IMR-90 (cell line): ENCODE data around the gene ABHD17B. TPM values are rescaled to one million over a fixed set of nuclear protein-coding genes. Genes with fewer than 3 reads are reported as not detected.

Experiments used
- ATAC-seq: fragments of 200-7000 bp; cut with Tn5 transposase; 2 replicates; pipeline ENCODE4 v1.9.1; 2020; ENCODE audit warnings: low read depth, mild to moderate bottlenecking, moderate library complexity
- BruUV-seq: library from RNA; stranded (reverse); fragments of 400-500 nt; replicated peaks from 2 replicates; lab custom pipeline; 2021; lab: Mats Ljungman, UMichigan
- CTCF ChIA-PET: fragments of 300-600 bp; formaldehyde crosslinking; extraction: SDS; loops from one replicate; lab custom pipeline; 2021; ENCODE audit warnings: antibody characterized with exemption; lab: Yijun Ruan, JAX
- POLR2A ChIA-PET: fragments of 300-600 bp; sonication (Branson Sonifier 250); formaldehyde crosslinking; loops from one replicate; lab custom pipeline; 2022; ENCODE audit warnings: antibody characterized with exemption; ENCODE audit not compliant: unreplicated experiment; lab: Charles Lee
- DNase-seq: peaks from one replicate; pipeline ENCODE4 v3.0.0; 2013
- H2AFZ ChIP-seq: replicated peaks from 2 replicates; pipeline ENCODE3; 2013; ENCODE audit warnings: low read length, mild to moderate bottlenecking; ENCODE audit not compliant: poor library complexity
- H2AK5ac ChIP-seq: 2 replicates; pipeline ENCODE4 v1.6.1; 2013; ENCODE audit warnings: low read depth, low read length, inconsistent platforms
- H2AK9ac ChIP-seq: replicated peaks from 2 replicates; pipeline ENCODE3; 2013; ENCODE audit warnings: mild to moderate bottlenecking, low read depth, low read length, moderate library complexity; ENCODE audit not compliant: poor library complexity
- H2BK120ac ChIP-seq: 2 replicates; pipeline ENCODE4 v1.6.1; 2013; ENCODE audit warnings: low read depth, low read length, inconsistent platforms
- H2BK15ac ChIP-seq: 3 replicates; pipeline ENCODE4 v1.6.1; 2013; ENCODE audit warnings: low read depth, low read length, inconsistent platforms
- H2BK20ac ChIP-seq: 2 replicates; pipeline ENCODE4 v1.6.1; 2013; ENCODE audit warnings: low read depth, mild to moderate bottlenecking, inconsistent platforms, low read length, moderate library complexity
- H2BK5ac ChIP-seq: 2 replicates; pipeline ENCODE4 v1.6.1; 2013; ENCODE audit warnings: mild to moderate bottlenecking, low read depth, low read length, inconsistent platforms; ENCODE audit not compliant: poor library complexity, severe bottlenecking
- H3K14ac ChIP-seq: replicated peaks from 2 replicates; pipeline ENCODE4 v1.6.1; 2013; ENCODE audit warnings: low read depth, low read length, inconsistent platforms
- H3K18ac ChIP-seq: 2 replicates; pipeline ENCODE4 v1.6.1; 2013; ENCODE audit warnings: low read depth, low read length, control low read depth
- H3K23ac ChIP-seq: 2 replicates; pipeline ENCODE4 v1.6.1; 2013; ENCODE audit warnings: low read depth, low read length, inconsistent platforms
- H3K27ac ChIP-seq: 2 replicates; pipeline ENCODE4 v1.5.1; 2013; ENCODE audit warnings: mild to moderate bottlenecking, control low read depth, low read length; ENCODE audit not compliant: insufficient read depth
- H3K27me3 ChIP-seq: 2 replicates; pipeline ENCODE4 v1.6.1; 2013; ENCODE audit warnings: low read length; ENCODE audit not compliant: control insufficient read depth, insufficient read depth
- H3K36me3 ChIP-seq: 2 replicates; pipeline ENCODE4 v1.6.1; 2013; ENCODE audit warnings: low read length, mixed read lengths; ENCODE audit not compliant: control insufficient read depth, insufficient read depth
- H3K4ac ChIP-seq: 2 replicates; pipeline ENCODE4 v1.6.1; 2013; ENCODE audit warnings: low read depth, low read length, inconsistent platforms
- H3K4me1 ChIP-seq: 2 replicates; pipeline ENCODE4 v1.6.1; 2013; ENCODE audit warnings: low read length, mixed read lengths; ENCODE audit not compliant: control insufficient read depth, insufficient read depth
- H3K4me2 ChIP-seq: 2 replicates; pipeline ENCODE4 v1.6.1; 2013; ENCODE audit warnings: low read depth, mild to moderate bottlenecking, control low read depth, low read length, moderate library complexity
- H3K4me3 ChIP-seq: 2 replicates; pipeline ENCODE4 v1.5.1; 2013; ENCODE audit warnings: low read depth, mild to moderate bottlenecking, control low read depth, low read length, moderate library complexity; ENCODE audit not compliant: insufficient read depth
- H3K56ac ChIP-seq: 2 replicates; pipeline ENCODE4 v1.6.1; 2013; ENCODE audit warnings: low read length, inconsistent platforms; ENCODE audit not compliant: insufficient read depth; ENCODE audit errors: extremely low read depth
- H3K79me1 ChIP-seq, 2 experiments: 2 replicates each; pipeline ENCODE4 v1.6.1; 2013; ENCODE audit warnings: low read length in 2 of 2, inconsistent platforms in 1 of 2, low read depth in 1 of 2
- H3K9ac ChIP-seq: 2 replicates; pipeline ENCODE4 v1.6.1; 2013; ENCODE audit warnings: low read depth, low read length, control low read depth
- H3K9me1 ChIP-seq: 2 replicates; pipeline ENCODE4 v1.6.1; 2013; ENCODE audit warnings: low read length, inconsistent platforms; ENCODE audit not compliant: insufficient read depth
- H3K9me3 ChIP-seq: 2 replicates; pipeline ENCODE4 v1.6.1; 2013; ENCODE audit warnings: low read length; ENCODE audit not compliant: control insufficient read depth, insufficient read depth
- H4K20me1 ChIP-seq: 2 replicates; pipeline ENCODE4 v1.6.1; 2013; ENCODE audit warnings: low read length, inconsistent platforms; ENCODE audit not compliant: insufficient read depth
- H4K5ac ChIP-seq: 2 replicates; pipeline ENCODE4 v1.6.1; 2013; ENCODE audit warnings: mild to moderate bottlenecking, low read depth, low read length, control low read depth
- H4K8ac ChIP-seq, 2 experiments: 2 replicates each; pipeline ENCODE4 v1.6.1; 2013; ENCODE audit warnings: low read depth in 2 of 2, low read length in 2 of 2, control low read depth in 1 of 2, inconsistent platforms in 1 of 2
- H4K91ac ChIP-seq: 2 replicates; pipeline ENCODE4 v1.6.1; 2013; ENCODE audit warnings: low read depth, low read length, inconsistent platforms; ENCODE audit not compliant: insufficient read depth
- CHD1 ChIP-seq: IDR thresholded peaks from 2 replicates; pipeline ENCODE4 v1.6.1; 2012; ENCODE audit warnings: low read depth, low read length, improper control_type of control experiment
- RAD21 ChIP-seq: IDR thresholded peaks from 2 replicates; pipeline ENCODE4 v1.6.1; 2012; ENCODE audit warnings: low read length, improper control_type of control experiment
- WGBS, 2 experiments: methylation state at CpG; one replicate each; pipeline versions ENCODE4 v1.1.5 to v1.1.7; 2013; ENCODE audit warnings: missing lambda C conversion rate in 2 of 2; ENCODE audit not compliant: insufficient read length in 1 of 2; ENCODE audit errors: extremely low coverage in 2 of 2; 5-methylcytosine and 5-hydroxymethylcytosine counted together
- dilution Hi-C: fragments of 300-500 bp; cut with HindIII; formaldehyde crosslinking; loops from one replicate; pipeline ENCODE4 v1.14.3; 2018; ENCODE audit warnings: low sequenced_read_pairs; ENCODE audit not compliant: unreplicated experiment
- in situ Hi-C: fragments of 300-500 bp; cut with MboI; formaldehyde crosslinking; loops from 3 replicates; pipeline ENCODE4 v1.14.3; 2019; ENCODE audit warnings: low sequenced_read_pairs, inconsistent platforms, mixed read lengths
- intact Hi-C: fragments of 100-400 bp; cut with micrococcal nuclease; formaldehyde crosslinking; loops from 2 replicates; pipeline ENCODE4 v1.10.0; 2022
- polyA plus RNA-seq, 3 experiments: library from polyadenylated mRNA; depleted of rRNA; stranded (reverse); fragments of >200 nt; gene quantifications; 2 replicates each; pipeline ENCODE4 v1.2.3, GENCODE V29; 2012; ENCODE audit warnings: low replicate concordance in 1 of 3
- total RNA-seq: library from RNA; depleted of rRNA; stranded (reverse); fragments of >200 nt; gene quantifications from 2 replicates; pipeline ENCODE4 v1.2.3, GENCODE V29; 2012

ABHD17B gene
- total and polyA plus RNA-seq, 2 of the 4 experiments (the other 2 are of a cell fraction): 7.5 to 16.8 TPM

DNA sequence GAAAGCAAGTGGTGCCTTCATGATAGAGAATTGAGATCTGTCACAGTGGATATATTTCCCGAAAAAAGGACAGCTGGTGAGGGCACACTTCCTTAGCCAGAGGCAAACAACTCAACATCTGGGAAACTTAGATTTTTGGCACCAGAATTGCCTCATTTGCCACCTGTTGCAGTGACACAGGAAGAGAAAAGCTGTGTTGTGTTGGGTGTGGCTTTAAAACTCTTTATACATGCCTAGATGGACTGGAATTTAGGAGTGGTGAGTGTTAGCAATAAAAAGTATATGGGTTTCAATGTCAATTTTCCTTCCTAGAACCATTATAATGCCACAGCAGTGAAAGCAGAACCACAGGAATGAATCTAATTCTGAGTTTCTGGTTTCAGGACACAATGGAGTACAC lies 80.1 kb downstream of the ABHD17B start:
- Histone ChIP-seq H2AK5ac (no peak overlapping the region), H3K23ac (no peak overlapping the region), H3K4me3 (no peak overlapping the region), H2AK9ac (no peak overlapping the region), H2AFZ (no peak overlapping the region), H3K4me1 (no peaks in the 10 kb centered on the region), H3K27me3 (no peaks in the 10 kb centered on the region; the same call in 1 of the 2 replicates), H3K27ac (no peak overlapping the region), H3K9me3 (no peaks in the 10 kb centered on the region), H4K8ac (no peak overlapping the region), H2BK5ac (no peak overlapping the region), H3K36me3 (no peaks in the 10 kb centered on the region), H4K20me1 (no peaks in the 10 kb centered on the region), H3K4me2 (no peak overlapping the region), H2BK15ac (no peak overlapping the region), H3K4ac (no peak overlapping the region), H4K91ac (no peak overlapping the region), H3K9me1 (no peaks in the 10 kb centered on the region), H2BK20ac (no peak overlapping the region), H3K56ac (no peak overlapping the region), H3K18ac (no peak overlapping the region), H4K5ac (no peak overlapping the region), H3K9ac (no peak overlapping the region), H3K79me1 (no peaks in the 10 kb centered on the region), H2BK120ac (no peak overlapping the region), H3K14ac (no peak overlapping the region)
- POLR2A ChIA-PET: no interaction called here
- dilution Hi-C loops: no loop called here
- ATAC-seq (no peak), DNase-seq (no peak)
- CTCF ChIA-PET: interaction anchor here (0.7 kb wide), 1 partner anchor 11 kb away, joined by 3 read pairs; no protein-coding TSS in a partner anchor
- intact Hi-C loops: no loop called here
- TF ChIP-seq CHD1 (no peak), RAD21 (no peak)
- WGBS, 2 experiments: no CpG with 5 or more reads among the region's 1 CpG
- no TSS peak for BruUV-seq
- in situ Hi-C loops: no loop called here
